HepG2 (cell line): ENCODE data around the gene STRADA. TPM values are rescaled to one million over a fixed set of nuclear protein-coding genes. Genes with fewer than 3 reads are reported as not detected.
A peak's percentile ranks its signal among the peaks of the same experiment; 100 is the strongest.

Experiments
- CCAR2 ChIP-seq: fragments of 200-400 bp; formaldehyde crosslinking; optimal IDR thresholded peaks from 2 replicates; pipeline ENCODE3; 2018; ENCODE audit warnings: low read depth, mild to moderate bottlenecking, low read length, moderate library complexity
- CREM ChIP-seq, 2 experiments: sonication (generic) in 1 of 2; formaldehyde crosslinking in 1 of 2; IDR thresholded peaks; 2 replicates each; pipeline versions ENCODE4 v1.4.0 to v1.6.1; 2016 to 2020; ENCODE audit warnings: antibody characterized with exemption in 1 of 2, mild to moderate bottlenecking in 1 of 2, missing genetic modification reagents in 1 of 2
- TOE1 ChIP-seq: sonication (generic); formaldehyde crosslinking; IDR thresholded peaks from 2 replicates; pipeline ENCODE4 v1.4.0; 2020; ENCODE audit warnings: mild to moderate bottlenecking, missing genetic modification reagents
- ZBTB44 ChIP-seq: sonication (generic); formaldehyde crosslinking; IDR thresholded peaks from 2 replicates; pipeline ENCODE4 v1.4.0; 2020; ENCODE audit warnings: missing genetic modification reagents
- ZNF136 ChIP-seq: sonication (generic); formaldehyde crosslinking; IDR thresholded peaks from 2 replicates; pipeline ENCODE4 v1.8.1; 2022; ENCODE audit warnings: low read depth, mild to moderate bottlenecking, moderate library complexity, missing genetic modification reagents
- ZNF362 ChIP-seq: sonication (generic); formaldehyde crosslinking; IDR thresholded peaks from 2 replicates; pipeline ENCODE4 v1.4.0; 2020; ENCODE audit warnings: missing genetic modification reagents, mild to moderate bottlenecking, borderline replicate concordance
- ZNF382 ChIP-seq: sonication (generic); formaldehyde crosslinking; IDR thresholded peaks from 2 replicates; pipeline ENCODE4 v1.5.0; 2020; ENCODE audit warnings: missing genetic modification reagents, mild to moderate bottlenecking, borderline replicate concordance
- ZNF383 ChIP-seq: sonication (generic); formaldehyde crosslinking; IDR thresholded peaks from 2 replicates; pipeline ENCODE4 v1.4.0; 2020; ENCODE audit warnings: missing genetic modification reagents, mild to moderate bottlenecking, borderline replicate concordance
- ZNF580 ChIP-seq: IDR thresholded peaks from 2 replicates; pipeline ENCODE4 v1.6.1; 2016; ENCODE audit warnings: low read depth, borderline replicate concordance
- ZNF598 ChIP-seq: sonication (generic); formaldehyde crosslinking; IDR thresholded peaks from 2 replicates; pipeline ENCODE4 v1.5.1; 2020; ENCODE audit warnings: mild to moderate bottlenecking, missing genetic modification reagents, borderline replicate concordance
- ZNF652 ChIP-seq: IDR thresholded peaks from 2 replicates; pipeline ENCODE4 v1.6.1; 2016; ENCODE audit warnings: low read depth, borderline replicate concordance
- ZNF792 ChIP-seq: IDR thresholded peaks from 2 replicates; pipeline ENCODE4 v1.6.1; 2016
- ZNF800 ChIP-seq: sonication (generic); formaldehyde crosslinking; IDR thresholded peaks from 2 replicates; pipeline ENCODE4 v1.4.0; 2020; ENCODE audit warnings: missing genetic modification reagents
- polyA plus RNA-seq, 8 experiments: library from polyadenylated mRNA; depleted of rRNA in 3 of 8; stranded (reverse) in 7 of 8; unstranded in 1 of 8; fragments of >200 nt; fragmentation: Illumina TruSeq in 4 of 8; extraction: Trizol in 4 of 8; gene quantifications; 2 replicates each; pipeline versions ENCODE4 v1.2.1 to v1.2.3, GENCODE V29; 2011 to 2016; ENCODE audit warnings: low read depth in 4 of 8, missing spikeins in 1 of 8, mixed read lengths in 1 of 8; ENCODE audit not compliant: insufficient read depth in 1 of 8
- total RNA-seq, 5 experiments: library from RNA; depleted of rRNA; stranded (reverse); fragments of >200 nt; fragmentation: Illumina TruSeq; extraction: Trizol; gene quantifications; 2 replicates each; pipeline ENCODE4 v1.2.3, GENCODE V29; 2016; ENCODE audit warnings: low read depth in 1 of 5
- TF ChIP-seq, protein P1 (sequence below): sonication (generic); formaldehyde crosslinking; IDR thresholded peaks from 2 replicates; pipeline ENCODE4 v1.4.0; 2020; ENCODE audit warnings: mild to moderate bottlenecking, missing genetic modification reagents, borderline replicate concordance

The STRADA gene
- total and polyA plus RNA-seq, 2 of the 13 experiments (the other 11 are each of a cell fraction or from before 2014, with no cell fraction given): 17.6 to 17.9 TPM

- TF ChIP-seq ZBTB44 (CRISPR knock-in tag): no peak
- no peak for TF ChIP-seq ZNF383 (CRISPR knock-in tag)
- TF ChIP-seq, protein P1, sequence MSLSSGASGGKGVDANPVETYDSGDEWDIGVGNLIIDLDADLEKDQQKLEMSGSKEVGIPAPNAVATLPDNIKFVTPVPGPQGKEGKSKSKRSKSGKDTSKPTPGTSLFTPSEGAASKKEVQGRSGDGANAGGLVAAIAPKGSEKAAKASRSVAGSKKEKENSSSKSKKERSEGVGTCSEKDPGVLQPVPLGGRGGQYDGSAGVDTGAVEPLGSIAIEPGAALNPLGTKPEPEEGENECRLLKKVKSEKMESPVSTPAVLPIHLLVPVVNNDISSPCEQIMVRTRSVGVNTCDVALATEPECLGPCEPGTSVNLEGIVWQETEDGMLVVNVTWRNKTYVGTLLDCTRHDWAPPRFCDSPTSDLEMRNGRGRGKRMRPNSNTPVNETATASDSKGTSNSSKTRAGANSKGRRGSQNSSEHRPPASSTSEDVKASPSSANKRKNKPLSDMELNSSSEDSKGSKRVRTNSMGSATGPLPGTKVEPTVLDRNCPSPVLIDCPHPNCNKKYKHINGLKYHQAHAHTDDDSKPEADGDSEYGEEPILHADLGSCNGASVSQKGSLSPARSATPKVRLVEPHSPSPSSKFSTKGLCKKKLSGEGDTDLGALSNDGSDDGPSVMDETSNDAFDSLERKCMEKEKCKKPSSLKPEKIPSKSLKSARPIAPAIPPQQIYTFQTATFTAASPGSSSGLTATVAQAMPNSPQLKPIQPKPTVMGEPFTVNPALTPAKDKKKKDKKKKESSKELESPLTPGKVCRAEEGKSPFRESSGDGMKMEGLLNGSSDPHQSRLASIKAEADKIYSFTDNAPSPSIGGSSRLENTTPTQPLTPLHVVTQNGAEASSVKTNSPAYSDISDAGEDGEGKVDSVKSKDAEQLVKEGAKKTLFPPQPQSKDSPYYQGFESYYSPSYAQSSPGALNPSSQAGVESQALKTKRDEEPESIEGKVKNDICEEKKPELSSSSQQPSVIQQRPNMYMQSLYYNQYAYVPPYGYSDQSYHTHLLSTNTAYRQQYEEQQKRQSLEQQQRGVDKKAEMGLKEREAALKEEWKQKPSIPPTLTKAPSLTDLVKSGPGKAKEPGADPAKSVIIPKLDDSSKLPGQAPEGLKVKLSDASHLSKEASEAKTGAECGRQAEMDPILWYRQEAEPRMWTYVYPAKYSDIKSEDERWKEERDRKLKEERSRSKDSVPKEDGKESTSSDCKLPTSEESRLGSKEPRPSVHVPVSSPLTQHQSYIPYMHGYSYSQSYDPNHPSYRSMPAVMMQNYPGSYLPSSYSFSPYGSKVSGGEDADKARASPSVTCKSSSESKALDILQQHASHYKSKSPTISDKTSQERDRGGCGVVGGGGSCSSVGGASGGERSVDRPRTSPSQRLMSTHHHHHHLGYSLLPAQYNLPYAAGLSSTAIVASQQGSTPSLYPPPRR (CRISPR knock-in tag): no peak; the same call in 1 of the 2 replicates
- no peak; the same call in 1 of the 2 replicates for TF ChIP-seq TOE1
- TF ChIP-seq ZNF362 (CRISPR knock-in tag): peak; percentile 63; the same call in 1 of the 2 replicates
- no peak for TF ChIP-seq ZNF136
- TF ChIP-seq CCAR2: no peak
- no peak for TF ChIP-seq ZNF652 (CRISPR knock-in tag)
- peak; percentile 84 for TF ChIP-seq ZNF792 (CRISPR knock-in tag)
- TF ChIP-seq ZNF800: no peak
- peak; percentile 59; the same call in 1 of the 2 replicates for TF ChIP-seq ZNF580
- peak; percentile 95; the same call in 1 of the 2 replicates for TF ChIP-seq ZNF598
- no peak for TF ChIP-seq ZNF382 (CRISPR knock-in tag)
- TF ChIP-seq CREM (IDR thresholded peaks at IDR 0.05): 0 out of 2 replicates have a peak, but pooled peaks have one; percentile 7
- TF ChIP-seq CREM (CRISPR knock-in tag; IDR thresholded peaks at IDR 0.05): no peak
Observed at GRCh38 chr17:63741408-63742173, at the start of gene STRADA (continued).
